HG03103 (cell line): ENCODE measurements around the gene MYO5B.
"Not testable (repeated sequence)": the region's sequence is repeated elsewhere in the genome, so short reads cannot be mapped to it uniquely, and the experiment has no call there.

Experiments
- ATAC-seq: cut with Tn5 transposase; IDR thresholded peaks from one replicate; pipeline ENCODE4 v1.9.1; 2021; ENCODE audit warnings: low read depth; ENCODE audit not compliant: unreplicated experiment

Gene MYO5B

GRCh38 chr18:49814147-49814499 is 380.8 kb downstream of the MYO5B start:
- peak; percentile 6 for ATAC-seq

GRCh38 chr18:49813319-49814146 is 381.4 kb downstream of the MYO5B start, which contains the start of gene ACAA2:
TSS of gene ACAA2 (minus strand) at chr18:49813533. CDS start at chr18:49813484, 49 bp downstream.
- peak; percentile 80 for ATAC-seq

DNA sequence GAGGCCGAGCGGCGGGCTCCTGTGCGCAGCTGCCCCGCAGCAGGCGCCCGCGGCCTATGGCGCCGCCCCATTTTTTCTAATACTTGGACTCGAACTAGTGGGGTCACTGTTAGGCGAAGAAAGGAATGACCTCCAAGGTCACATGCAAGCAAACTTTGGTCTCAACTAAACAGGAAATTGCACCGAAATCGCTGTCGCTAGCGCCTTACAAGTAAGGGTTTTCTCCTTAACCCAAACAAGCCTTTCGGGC is 382.0 kb downstream of the MYO5B start:
- peak; percentile 13 for ATAC-seq

- ATAC-seq: no peak
Measured at GRCh38 chr18:49812286-49813068, 382.5 kb downstream of the MYO5B start.

GRCh38 chr18:49811151-49811938 is 383.6 kb downstream of the MYO5B start:
- no peak for ATAC-seq

DNA sequence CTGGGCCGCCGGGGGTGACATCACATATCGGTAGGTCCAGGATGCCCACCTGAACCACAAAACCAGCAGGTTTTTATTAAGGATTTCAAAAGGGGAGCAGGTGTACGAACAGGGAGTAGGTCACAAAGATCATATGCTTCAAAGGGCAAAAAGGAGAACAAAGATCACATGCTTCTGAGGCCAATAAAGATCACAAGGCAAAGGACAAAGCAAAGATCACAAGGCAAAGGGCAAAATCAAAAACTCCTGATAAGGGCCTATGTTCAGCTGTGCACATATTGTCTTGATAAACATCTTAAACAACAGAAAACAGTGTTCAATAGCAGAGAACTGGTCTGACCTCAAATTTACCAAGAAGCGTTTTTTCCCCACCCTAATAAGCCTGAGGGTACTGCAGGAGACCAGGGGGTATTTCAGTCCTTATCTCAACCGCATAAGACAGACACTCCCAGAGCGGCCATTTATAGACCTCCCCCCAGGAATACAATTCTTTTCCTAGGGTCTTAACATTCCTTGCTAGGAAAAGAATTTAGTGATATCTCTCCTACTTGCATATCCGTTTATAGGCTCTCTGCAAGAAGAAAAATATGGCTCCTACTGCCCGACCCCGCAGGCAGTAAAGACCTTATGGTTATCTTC is 386.3 kb downstream of the MYO5B start:
- ATAC-seq: not testable (repeated sequence)

DNA sequence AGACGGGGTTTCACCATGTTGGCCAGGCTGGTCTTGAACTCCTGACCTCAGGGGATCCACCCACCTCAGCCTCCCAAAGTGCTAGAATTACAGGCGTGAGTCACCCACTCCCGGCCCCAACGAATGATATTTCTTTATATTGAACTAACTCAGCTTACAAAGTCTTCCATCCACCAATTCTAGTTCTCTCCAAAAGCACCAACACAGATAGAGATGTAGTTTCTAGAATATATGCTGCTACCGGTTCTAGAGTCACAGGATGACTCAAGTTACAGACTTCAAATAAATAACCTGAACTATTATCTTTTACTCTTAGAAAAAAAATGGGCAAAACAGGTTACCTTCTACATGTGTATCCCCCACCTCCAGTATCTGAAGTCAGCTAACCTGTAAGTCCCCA is 390.9 kb downstream of the MYO5B start:
- ATAC-seq: no peak

- no peak for ATAC-seq
Measured at GRCh38 chr18:49802623-49803022, 392.3 kb downstream of the MYO5B start.

- ATAC-seq: not testable (repeated sequence)
Measured at GRCh38 chr18:49800491-49800890, 394.5 kb downstream of the MYO5B start.

- not testable (repeated sequence) for ATAC-seq
Measured at GRCh38 chr18:49799806-49800205, 395.1 kb downstream of the MYO5B start.

GRCh38 chr18:49798001-49798400 is 396.9 kb downstream of the MYO5B start:
- no peak for ATAC-seq

GRCh38 chr18:49795612-49796552 is 399.1 kb downstream of the MYO5B start:
- no peak for ATAC-seq

- no peak for ATAC-seq
Measured at GRCh38 chr18:49794743-49795142, 400.2 kb downstream of the MYO5B start.

DNA sequence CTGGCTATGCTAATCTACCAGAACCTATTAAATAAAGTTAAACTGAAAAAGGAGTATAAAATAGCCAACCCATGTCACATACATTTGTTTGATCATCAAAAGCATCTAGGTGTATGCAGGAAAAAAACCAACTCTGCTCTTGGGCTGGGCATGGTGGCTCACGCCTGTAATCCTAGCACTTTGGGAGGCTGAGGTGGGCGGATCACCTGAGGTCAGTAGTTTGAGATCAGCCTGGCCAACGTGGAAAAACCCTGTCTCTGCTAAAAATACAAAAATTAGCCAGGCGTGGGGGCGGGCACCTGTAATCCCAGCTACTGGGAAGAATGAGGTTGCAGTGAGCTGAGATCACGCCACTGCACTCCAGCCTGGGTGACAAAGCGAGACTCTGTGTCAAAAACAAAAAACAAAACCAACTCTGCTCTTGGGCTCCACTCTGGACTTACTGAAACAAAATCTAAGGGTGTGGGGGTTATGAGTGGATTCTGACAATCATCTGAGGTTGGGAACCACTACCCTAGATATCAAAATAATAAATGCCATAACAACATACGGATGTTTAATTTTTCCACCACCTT is 405.3 kb downstream of the MYO5B start:
- not testable (repeated sequence) for ATAC-seq

- no peak for ATAC-seq
Measured at GRCh38 chr18:49788327-49788898, 406.5 kb downstream of the MYO5B start.

DNA sequence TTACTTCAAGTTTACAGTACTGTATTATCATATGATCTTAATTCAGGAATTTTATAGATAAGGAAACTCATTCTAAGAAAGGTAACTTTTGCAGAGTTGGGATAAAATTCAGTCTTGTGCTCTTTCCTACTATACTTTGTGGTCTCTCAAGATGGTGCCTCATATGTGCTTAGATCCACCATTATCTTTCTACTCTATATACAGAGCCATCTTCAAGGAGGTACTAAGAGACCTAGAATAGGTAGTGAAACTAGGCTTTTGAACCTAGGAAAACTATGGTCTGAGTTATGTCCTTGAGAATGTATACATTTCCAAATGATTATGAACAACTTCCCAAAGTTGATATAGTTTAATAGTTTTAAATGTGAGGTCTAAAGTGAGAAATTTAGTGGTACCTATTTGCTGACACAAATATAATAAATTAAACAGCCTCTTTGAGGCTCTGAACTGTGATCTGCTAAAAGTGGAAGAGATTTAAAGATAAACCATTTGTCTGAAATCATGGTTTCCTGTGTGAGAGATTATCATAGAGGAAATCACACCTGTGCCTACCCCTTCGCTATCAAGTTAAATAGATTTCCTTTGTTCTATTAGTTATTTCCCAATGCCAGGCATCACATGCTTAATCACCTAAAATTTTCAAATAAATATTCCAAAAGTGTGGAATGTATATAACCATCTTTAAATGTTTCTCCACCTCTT is 408.8 kb downstream of the MYO5B start:
- ATAC-seq: no peak

GRCh38 chr18:49784427-49785185 is 410.3 kb downstream of the MYO5B start:
- ATAC-seq: no peak

- ATAC-seq: not testable (repeated sequence)
Measured at GRCh38 chr18:49783631-49784030, 411.3 kb downstream of the MYO5B start.
